Right hindlimb (tissue), 1 donor: ENCODE data around the gene DVL3.
"Not testable (repeated sequence)": the region's sequence is repeated elsewhere in the genome, so short reads cannot be mapped to it uniquely, and the experiment has no call there.

ENCODE experiments used
- DNase-seq: peaks from one replicate; pipeline ENCODE4 v3.0.0-alpha.2; 2018

DVL3 gene

GRCh38 chr3:184156522-184156955 lies 1.4 kb downstream of the DVL3 start:
- peak; percentile 88 for DNase-seq

DNA sequence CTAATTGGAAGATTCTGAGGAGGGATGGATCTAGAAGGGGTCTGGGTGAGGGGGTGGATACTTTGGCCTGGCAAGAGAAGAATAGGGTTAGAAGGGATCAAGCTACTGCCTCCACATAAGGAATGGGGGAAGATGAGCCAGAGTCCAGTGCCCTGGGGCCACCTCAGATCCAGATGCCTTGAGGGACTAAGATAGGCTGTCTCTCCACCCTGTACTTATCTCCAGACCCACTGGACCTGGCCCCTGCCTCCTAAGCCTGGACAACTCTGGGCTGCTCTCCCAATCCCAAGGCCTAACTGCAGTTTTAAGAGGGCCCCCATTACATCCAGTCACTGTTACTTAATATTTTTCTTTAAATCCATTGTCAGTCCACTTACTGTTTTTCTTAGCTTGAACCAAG lies 2.0 kb downstream of the DVL3 start:
- DNase-seq: no peak

- DNase-seq: no peak
These were observed 3.2 kb downstream of the DVL3 start for GRCh38 chr3:184158404-184158803.

DNA sequence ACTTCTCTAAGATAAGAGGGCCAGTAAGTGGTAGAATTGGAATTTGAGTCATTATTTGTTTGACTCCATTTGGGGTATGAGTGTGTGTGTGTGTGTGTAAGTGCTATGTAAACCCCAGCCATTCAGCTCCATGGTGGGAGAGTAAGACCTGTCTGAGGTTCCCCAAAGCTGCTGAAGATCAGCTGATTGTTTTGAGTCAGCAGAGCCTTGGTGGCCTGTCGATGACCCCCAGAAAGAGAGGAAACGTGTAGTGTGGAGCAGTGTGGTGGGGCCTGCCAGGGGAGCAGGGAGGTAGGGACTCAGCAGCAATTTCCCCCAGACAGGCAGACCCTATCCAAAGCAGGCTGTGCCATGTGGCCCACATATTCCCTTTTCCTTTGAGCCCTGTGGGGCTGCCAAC lies 5.3 kb downstream of the DVL3 start:
- no peak for DNase-seq

- DNase-seq: not testable (repeated sequence)
These were observed 7.4 kb downstream of the DVL3 start for GRCh38 chr3:184162571-184163070.

DNA sequence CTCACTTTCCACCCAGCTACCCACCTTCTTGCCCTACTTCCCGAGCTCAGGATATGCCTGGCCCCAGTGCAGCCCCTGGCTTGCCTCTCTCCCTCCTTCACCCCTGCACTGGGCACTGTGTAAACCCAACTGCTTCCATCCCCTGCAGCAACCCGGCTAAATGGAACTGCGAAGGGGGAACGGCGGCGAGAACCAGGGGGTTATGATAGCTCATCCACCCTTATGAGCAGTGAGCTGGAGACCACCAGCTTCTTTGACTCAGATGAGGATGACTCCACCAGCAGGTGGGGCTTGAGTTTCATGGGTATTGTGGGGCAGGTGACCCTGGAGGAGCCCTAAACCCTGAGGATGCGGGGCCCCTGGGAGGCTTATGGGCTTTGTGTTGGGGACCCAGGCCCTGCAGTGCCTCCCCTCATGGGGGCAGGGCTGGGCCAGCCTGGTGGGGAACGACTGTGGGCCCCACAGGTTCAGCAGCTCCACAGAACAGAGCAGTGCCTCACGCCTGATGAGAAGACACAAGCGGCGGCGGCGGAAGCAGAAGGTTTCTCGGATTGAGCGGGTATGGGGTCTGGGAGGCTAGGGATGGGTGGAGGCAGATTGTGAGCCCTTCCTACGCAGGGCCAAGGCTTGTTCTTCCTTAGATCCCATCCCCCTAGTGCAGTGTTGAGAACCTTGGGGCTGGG lies 9.6 kb downstream of the DVL3 start:
- DNase-seq: no peak

GRCh38 chr3:184165543-184165942 lies 10.4 kb downstream of the DVL3 start:
- no peak for DNase-seq

DNA sequence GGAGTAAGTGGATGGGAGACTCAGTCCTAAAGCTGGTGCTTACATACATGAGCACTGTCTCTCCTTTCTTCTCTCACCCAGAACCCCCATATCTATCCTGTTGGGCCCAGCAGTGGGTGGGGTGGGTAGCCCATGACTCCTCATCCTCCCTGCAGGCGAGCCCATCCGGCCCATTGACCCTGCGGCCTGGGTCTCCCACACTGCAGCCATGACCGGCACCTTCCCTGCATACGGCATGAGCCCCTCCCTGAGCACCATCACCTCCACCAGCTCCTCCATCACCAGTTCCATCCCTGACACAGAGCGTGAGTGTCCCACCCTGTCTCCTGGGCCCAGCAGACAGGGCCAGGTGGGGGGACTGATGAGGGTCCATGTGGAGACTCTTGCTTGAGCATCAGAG lies 11.5 kb downstream of the DVL3 start:
- no peak for DNase-seq

DNA sequence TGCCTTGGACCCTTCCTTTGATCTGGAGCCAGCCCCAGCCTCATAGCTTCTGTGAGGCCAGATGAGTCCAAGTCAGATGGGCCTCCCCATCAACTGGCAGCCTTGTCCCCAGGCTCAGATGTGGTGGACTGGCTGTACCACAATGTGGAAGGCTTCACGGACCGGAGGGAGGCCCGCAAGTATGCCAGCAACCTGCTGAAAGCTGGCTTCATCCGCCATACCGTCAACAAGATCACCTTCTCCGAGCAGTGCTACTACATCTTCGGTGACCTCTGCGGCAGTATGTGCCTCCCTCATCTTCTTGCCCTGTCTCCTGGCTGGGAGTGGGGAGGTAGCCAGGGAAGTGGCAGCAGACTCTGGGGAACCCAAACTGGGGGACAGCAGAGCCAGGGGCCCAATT lies 12.6 kb downstream of the DVL3 start:
- DNase-seq: no peak

GRCh38 chr3:184168363-184169120 lies 13.4 kb downstream of the DVL3 start:
- no peak for DNase-seq

DNA sequence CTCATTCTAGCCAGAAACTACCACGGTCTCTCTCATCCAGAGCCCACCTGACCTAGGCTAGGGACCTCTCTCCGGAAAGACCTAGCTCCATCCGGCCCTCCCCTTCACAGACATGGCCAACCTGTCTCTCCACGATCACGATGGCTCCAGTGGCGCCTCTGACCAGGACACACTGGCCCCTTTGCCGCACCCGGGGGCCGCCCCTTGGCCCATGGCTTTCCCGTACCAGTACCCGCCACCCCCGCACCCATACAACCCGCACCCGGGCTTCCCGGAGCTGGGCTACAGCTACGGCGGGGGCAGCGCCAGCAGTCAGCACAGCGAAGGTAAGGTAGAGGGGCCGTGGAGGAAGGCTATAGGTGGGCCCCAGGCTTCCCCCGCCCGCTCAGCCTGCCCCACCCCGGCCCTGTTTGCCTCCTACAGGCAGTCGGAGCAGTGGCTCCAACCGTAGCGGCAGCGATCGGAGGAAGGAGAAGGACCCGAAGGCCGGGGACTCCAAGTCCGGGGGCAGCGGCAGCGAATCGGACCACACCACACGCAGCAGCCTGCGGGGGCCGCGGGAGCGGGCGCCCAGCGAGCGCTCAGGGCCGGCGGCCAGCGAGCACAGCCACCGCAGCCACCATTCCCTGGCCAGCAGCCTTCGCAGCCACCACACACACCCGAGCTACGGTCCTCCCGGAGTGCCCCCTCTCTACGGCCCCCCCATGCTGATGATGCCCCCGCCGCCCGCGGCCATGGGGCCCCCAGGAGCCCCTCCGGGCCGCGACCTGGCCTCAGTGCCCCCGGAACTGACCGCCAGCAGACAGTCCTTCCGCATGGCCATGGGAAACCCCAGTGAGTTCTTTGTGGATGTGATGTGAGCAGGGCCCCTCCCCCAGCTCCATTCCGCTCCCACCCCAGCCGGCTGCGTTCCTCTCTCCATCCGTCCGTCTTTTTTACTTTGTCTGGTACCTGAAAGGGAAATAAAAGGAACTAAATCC lies 15.0 kb downstream of the DVL3 start:
- no peak for DNase-seq

DNA sequence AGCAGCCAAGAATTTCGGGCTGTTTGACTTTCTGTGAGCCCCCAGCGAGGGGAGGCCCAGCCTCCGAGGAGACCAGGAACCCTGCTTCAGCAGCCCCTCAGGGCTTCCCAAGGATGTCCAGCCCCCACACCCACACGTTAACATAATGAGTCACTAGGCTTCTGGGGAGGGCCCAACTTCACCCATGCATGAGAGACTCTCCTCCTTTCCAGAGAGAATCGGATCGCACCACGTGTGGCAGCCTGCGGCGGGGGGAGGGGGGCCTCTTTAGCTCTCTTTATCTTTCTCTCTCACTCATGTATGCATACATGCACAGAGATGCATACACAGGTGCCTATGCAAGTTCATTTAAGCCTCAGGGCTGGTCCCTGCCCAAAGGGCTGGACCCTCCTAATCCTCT lies 16.4 kb downstream of the DVL3 start:
- no peak for DNase-seq

DNA sequence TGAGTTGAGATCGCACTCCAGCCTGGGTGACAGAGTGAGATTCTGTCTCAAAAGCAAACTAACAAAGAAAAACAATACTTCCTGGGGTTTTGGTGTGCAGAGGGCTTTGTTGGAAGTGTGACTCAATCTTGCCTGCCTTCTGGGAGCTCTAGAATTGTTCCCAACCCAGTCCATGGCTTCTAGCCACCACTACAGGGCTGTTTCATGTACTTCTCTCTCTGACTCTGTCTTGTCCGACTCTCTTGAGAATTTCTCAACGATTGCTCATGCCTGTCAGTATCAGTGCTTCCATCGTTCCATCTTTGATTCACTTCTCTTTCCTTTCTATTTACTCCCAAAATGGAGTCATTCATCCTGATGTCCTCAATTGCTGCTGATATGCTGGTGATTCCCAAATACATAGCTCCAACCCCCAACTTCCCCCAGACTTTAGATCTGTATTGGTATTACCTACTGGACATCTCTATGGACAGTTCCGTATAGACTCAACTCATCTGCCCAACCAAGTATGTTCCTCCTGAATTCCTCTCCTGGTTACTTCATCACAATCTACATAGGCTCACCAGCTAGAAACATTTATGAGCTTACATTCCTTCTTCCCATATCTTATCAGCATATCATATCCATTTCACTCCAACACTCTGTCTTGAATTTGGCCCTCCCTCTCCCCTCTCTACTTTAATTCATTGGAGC lies 17.6 kb downstream of the DVL3 start:
- no peak for DNase-seq

DNA sequence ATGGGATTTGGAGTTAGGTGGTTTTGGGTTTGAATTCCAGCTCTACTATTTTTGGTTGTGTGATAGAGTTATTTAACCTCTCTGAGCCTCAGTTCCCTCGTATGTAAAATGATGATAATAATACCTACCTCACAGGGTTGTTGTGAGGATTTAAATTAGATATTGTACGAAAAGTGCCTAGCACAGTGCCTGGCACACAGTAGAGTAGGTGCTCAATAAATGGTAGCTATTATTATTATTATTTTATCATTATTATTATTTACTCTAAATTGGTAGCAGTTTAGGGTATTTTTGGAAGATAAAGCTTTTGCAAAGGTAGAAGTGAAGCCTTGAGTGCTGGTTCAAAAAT lies 18.2 kb downstream of the DVL3 start:
- no peak for DNase-seq

GRCh38 chr3:184174284-184174645 lies 19.1 kb downstream of the DVL3 start:
- DNase-seq: no peak

DNA sequence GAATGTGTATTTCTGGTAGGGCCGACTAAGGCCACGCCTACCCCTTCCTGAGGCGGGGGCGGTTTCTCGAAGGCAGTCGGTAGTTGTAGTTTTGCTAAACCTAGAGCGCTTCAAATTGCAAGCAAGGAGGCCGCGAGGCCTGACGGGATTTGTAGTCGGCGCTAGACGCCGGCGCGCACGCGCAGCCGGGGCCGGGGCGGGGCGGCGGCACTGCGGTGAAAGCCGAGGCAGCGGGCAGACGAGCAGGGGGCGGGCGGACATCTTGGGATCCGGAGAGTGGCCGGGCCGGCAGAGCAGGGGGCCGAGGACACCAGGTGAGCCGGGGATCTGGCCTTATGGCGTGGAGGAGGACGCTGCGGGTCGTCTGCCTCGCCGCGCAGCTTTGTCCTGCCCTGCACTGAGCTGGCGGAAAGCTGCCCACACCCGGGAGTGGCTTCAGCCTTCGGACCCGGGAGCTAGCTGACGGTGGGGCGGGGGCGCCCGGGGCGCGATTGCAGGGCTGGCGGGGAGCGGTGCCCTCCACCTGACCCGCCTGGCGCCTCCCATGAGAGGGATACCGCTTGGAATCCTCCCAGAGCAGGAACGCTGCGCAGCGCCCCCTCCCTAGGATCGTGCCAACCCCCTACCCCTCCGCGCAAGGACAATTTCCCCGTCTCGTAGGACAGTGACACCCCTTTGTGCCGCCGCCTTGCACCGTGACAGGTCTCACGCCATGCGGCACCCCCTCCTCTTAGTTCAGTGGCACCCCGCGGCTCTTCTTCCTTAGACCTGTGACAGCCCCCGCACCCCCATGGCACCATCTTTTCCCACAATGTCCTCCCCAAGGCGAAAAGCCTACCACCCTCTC lies 19.7 kb downstream of the DVL3 start, which contains the start of gene AP2M1:
AP2M1 (plus strand) TSS at position 210 of the 847 bp plus-strand sequence. CDS start 2,139 bp downstream, outside the sequence.
- DNase-seq: peak; percentile 99

GRCh38 chr3:184175506-184175905 lies 20.3 kb downstream of the DVL3 start:
- no peak for DNase-seq

DNA sequence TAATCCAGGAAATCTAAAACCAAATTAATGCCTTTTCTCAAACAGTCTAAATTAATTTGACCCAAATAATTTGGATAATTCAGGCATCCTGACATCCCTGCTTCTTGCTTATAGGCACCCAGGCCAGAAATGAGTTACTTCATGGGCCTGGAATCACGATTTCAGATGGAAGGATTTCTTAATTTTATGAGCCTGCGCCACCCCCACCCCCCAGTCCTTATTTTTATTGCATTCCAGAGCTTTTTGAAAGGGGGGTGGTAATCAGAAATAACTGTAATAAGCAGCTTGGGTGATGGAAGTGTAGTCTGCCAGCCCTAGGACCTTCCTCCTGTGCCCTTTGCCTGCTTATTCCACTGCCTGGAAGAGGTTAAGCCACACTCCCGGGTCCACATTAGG lies 20.8 kb downstream of the DVL3 start:
- no peak for DNase-seq

- DNase-seq: peak; percentile 76
These were observed 21.5 kb downstream of the DVL3 start for GRCh38 chr3:184176377-184177330.

GRCh38 chr3:184177331-184177731 lies 22.2 kb downstream of the DVL3 start:
- DNase-seq: no peak
